AG09309 (cell line): ENCODE data around the gene PAXIP1.
A peak's percentile ranks its signal among the peaks of the same experiment; 100 is the strongest.

Experiments
- DNase-seq: peaks from one replicate; pipeline ENCODE4 v3.0.0-alpha.2; 2010; ENCODE audit warnings: low read depth
- H3K4me3 ChIP-seq: 2 replicates; pipeline ENCODE4 v1.5.1; 2011; ENCODE audit warnings: mild to moderate bottlenecking, low read depth, low read length, moderate library complexity; ENCODE audit not compliant: control insufficient read depth
- CTCF ChIP-seq: IDR thresholded peaks from 2 replicates; pipeline ENCODE4 v1.5.1; 2011; ENCODE audit warnings: mild to moderate bottlenecking, low read depth, low read length, inconsistent platforms; ENCODE audit not compliant: insufficient read depth, control insufficient read depth; ENCODE audit errors: missing control alignments

PAXIP1 gene

DNA sequence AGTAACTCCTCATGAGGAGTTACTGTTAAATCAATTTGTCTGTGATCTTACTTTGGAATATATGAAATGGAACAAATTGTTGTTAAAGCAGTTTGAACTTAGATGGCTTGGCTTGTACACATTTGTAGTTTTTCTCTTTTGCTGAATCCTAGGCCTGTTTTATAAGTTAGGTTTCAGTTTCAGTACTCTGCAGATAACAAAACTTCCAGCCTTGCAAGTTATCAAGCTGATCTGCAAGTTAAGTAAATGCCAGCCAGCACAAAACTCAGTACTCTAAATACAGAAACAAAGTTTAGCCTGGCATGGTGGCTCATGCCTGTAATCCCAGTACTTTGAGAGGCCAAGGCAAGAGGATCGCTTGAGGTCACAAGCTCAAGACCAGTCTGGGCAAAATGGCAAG is 25.0 kb upstream of the PAXIP1 start:
- no peak for TF ChIP-seq CTCF
- DNase-seq: no peak
- no peak overlapping the region for H3K4me3 ChIP-seq

DNA sequence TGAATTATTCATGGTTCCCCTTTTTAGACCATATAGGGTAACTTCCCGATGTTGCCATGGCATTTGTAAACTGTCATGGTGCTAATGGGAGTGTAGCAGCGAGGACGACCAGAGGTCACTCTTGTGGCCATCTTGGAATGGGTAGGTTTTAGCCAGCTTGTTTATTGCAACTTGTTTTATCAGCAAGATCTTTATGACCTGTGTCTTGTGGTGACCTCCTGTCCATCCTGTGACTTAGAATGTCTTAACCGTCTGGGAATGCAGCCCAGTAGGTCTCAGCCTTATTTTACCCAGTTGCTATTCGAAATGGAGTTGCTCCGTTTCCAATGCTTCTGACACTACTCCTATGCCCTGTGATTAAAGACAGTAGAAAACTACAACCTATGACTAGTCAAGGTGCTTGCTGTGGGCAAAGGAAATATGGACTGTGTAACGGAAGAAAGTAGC is 18.8 kb upstream of the PAXIP1 start:
- DNase-seq: no peak
- no peak for TF ChIP-seq CTCF
- H3K4me3 ChIP-seq: no peak overlapping the region

GRCh38 chr7:155020996-155021395 is 18.1 kb upstream of the PAXIP1 start:
- no peak for DNase-seq
- H3K4me3 ChIP-seq: no peak overlapping the region
- no peak for TF ChIP-seq CTCF

DNA sequence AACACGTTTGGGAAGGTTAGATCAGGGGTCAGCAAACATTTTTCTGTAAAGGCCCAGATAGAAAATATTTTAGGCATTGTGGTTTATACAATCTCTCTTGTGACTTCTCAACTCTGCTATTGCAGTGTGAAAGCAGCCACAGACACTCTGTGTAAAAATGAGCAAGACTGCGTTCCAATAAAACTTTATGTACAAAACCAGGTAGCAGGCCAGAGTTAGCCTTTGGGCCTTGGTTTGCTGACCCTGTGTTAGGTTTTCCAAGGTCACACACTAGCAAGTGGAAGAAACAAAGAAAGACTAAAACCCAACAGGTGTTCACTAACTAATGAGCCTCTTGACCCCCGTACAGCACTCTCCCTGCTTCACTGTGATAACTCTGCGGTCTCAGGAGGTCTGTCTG is 14.9 kb upstream of the PAXIP1 start:
- TF ChIP-seq CTCF: no peak
- H3K4me3 ChIP-seq: no peak overlapping the region
- no peak for DNase-seq

- no peak overlapping the region for H3K4me3 ChIP-seq
- TF ChIP-seq CTCF: no peak
- no peak for DNase-seq
Measured at GRCh38 chr7:155011086-155011485, 8.2 kb upstream of the PAXIP1 start.

- no peak overlapping the region for H3K4me3 ChIP-seq
- peak; percentile 39 for TF ChIP-seq CTCF
- DNase-seq: no peak
Measured at GRCh38 chr7:155009570-155010157, 6.7 kb upstream of the PAXIP1 start.

DNA sequence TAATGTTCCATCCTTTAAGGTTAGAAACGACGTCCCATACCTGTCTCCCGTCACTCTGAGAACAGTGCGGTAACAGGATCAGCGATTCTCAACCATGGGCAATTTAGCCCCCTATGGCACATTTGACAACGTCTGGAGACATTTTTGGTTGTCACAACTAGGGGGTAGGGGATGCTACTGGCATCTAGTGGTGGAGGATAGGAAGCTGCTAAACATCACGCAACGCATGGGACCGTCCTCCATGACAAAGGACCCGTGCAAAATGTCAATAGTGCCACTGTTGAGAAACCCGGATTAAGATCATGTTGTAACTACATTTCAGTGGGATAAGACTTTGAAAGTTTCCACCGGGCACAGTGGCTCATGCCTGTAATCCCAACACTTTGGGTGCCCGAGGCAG is 5.0 kb upstream of the PAXIP1 start:
- TF ChIP-seq CTCF: no peak
- no peak overlapping the region for H3K4me3 ChIP-seq
- no peak for DNase-seq
